ENCODE results near the gene ARID1A. TPM values are rescaled to one million over a fixed set of nuclear protein-coding genes. Genes with fewer than 3 reads are reported as not detected.

The ARID1A gene
- polyA plus RNA-seq, 2 of the 4 experiments (the other 2 are of a cell fraction), result 17.4 to 21.4 TPM

- TF ChIP-seq PHF8 (IDR thresholded peaks at IDR 0.05; ENCODE audit: borderline replicate concordance, low read depth), result no peak
- TF ChIP-seq HDAC2 (IDR thresholded peaks at IDR 0.05), result no peak
- no peak for TF ChIP-seq EHF (CRISPR knock-in tag; IDR thresholded peaks at IDR 0.05)
- no peak for TF ChIP-seq EHMT2 (IDR thresholded peaks at IDR 0.05; ENCODE audit: low read depth)
- DNase-seq (ENCODE audit: low read depth in 1 of 2, low spot score in 1 of 2), result no peak
- H3K4me3 ChIP-seq, result no peak overlapping the region
- ChIA-PET CTCF (interaction anchor here (0.6 to 2.1 kb wide), 6 partner anchors 9 to 131 kb away, joined by 3 to 8 read pairs (median 4); no protein-coding TSS in a partner anchor), POLR2A (no interaction called here)
- H3K4me1 ChIP-seq, result peaks cover 45% of the 10 kb centered on the region
- ATAC-seq, result no peak
- no peak overlapping the region for H3K27ac ChIP-seq
- no peaks in the 10 kb centered on the region for H3K9me3 ChIP-seq
- 100% methylated on average over 1 of the region's 1 CpG for WGBS (ENCODE audit: missing lambda C conversion rate)
- FAIRE-seq, result no peak
- H3K4me2 ChIP-seq, result no peak overlapping the region
Observed at GRCh38 chr1:26728645-26729044, 32.8 kb downstream of the ARID1A start.

- Histone ChIP-seq H3K4me3 (no peak overlapping the region), H3K9me3 (no peaks in the 10 kb centered on the region), H3K27ac (no peak overlapping the region), H3K4me1 (peaks cover 35% of the 10 kb centered on the region), H3K4me2 (no peak overlapping the region)
- no peak for TF ChIP-seq CHD4 (IDR thresholded peaks at IDR 0.05; ENCODE audit: borderline replicate concordance)
- no peak for TF ChIP-seq HDAC2 (IDR thresholded peaks at IDR 0.05)
- no peak for TF ChIP-seq KDM5A (IDR thresholded peaks at IDR 0.05)
- no peak for TF ChIP-seq REST (IDR thresholded peaks at IDR 0.05)
- TF ChIP-seq CTCF (IDR thresholded peaks at IDR 0.05), result no peak
- TF ChIP-seq CBX8 (IDR thresholded peaks at IDR 0.05), result no peak
- no peak for TF ChIP-seq ATOH8 (CRISPR knock-in tag; IDR thresholded peaks at IDR 0.05; ENCODE audit: low read depth)
- no peak for TF ChIP-seq POLR2A (IDR thresholded peaks at IDR 0.05; ENCODE audit: low read length)
- ChIA-PET CTCF (interaction anchor here (1.7 to 2.1 kb wide), 4 partner anchors 13 to 131 kb away, joined by 4 to 8 read pairs (median 6); no protein-coding TSS in a partner anchor), POLR2A (no interaction called here)
- ATAC-seq (no peak), FAIRE-seq (no peak), DNase-seq (ENCODE audit: low read depth in 1 of 2, low spot score in 1 of 2) (no peak)
- 97% methylated on average over 12 of the region's 12 CpGs for WGBS (ENCODE audit: missing lambda C conversion rate)
Observed at GRCh38 chr1:26729633-26730032, 33.8 kb downstream of the ARID1A start.

- DNase-seq (ENCODE audit: low read depth in 1 of 2, low spot score in 1 of 2) (no peak), FAIRE-seq (no peak), ATAC-seq (no peak)
- no peak overlapping the region for H3K4me2 ChIP-seq
- CTCF ChIA-PET, result interaction anchor here (0.6 to 2.3 kb wide), 4 partner anchors 14 to 58 kb away, joined by 3 to 9 read pairs (median 4); no protein-coding TSS in a partner anchor
- POLR2A ChIA-PET, result no interaction called here
- WGBS (ENCODE audit: missing lambda C conversion rate), result 85% methylated on average over 2 of the region's 2 CpGs
- no peak for TF ChIP-seq BHLHE40 (IDR thresholded peaks at IDR 0.05; ENCODE audit: low read depth, low read length)
- TF ChIP-seq BCL3 (IDR thresholded peaks at IDR 0.05), result no peak
- TF ChIP-seq NFE2L2 (conservative IDR thresholded peaks at IDR 0.05; ENCODE audit: low read length), result no peak
- TF ChIP-seq FOSL2 (IDR thresholded peaks at IDR 0.05), result no peak
- no peak for TF ChIP-seq FOSL2 (CRISPR knock-in tag; IDR thresholded peaks at IDR 0.05)
- TF ChIP-seq MAX (IDR thresholded peaks at IDR 0.05), result no peak
- H3K9me3 ChIP-seq, result no peaks in the 10 kb centered on the region
- no peak overlapping the region for H3K4me3 ChIP-seq
- peaks cover 24% of the 10 kb centered on the region for H3K4me1 ChIP-seq
- H3K27ac ChIP-seq, result no peak overlapping the region
Observed at GRCh38 chr1:26730695-26731094, 34.9 kb downstream of the ARID1A start.
